HEK293 (cell line): ENCODE data around the gene LPCAT1.

ENCODE experiments used
- ZBTB8A ChIP-seq: fragments of 450-650 bp; formaldehyde crosslinking; IDR thresholded peaks from 2 replicates; pipeline ENCODE4 v1.5.1; 2016; ENCODE audit warnings: missing biosample characterization, missing genetic modification characterization
- ZNF530 ChIP-seq: fragments of 450-650 bp; formaldehyde crosslinking; IDR thresholded peaks from 2 replicates; pipeline ENCODE4 v1.5.1; 2016; ENCODE audit warnings: low read depth, missing biosample characterization, missing genetic modification characterization
- TF ChIP-seq, protein P1 (sequence below): fragments of 450-650 bp; formaldehyde crosslinking; IDR thresholded peaks from 2 replicates; pipeline ENCODE4 v1.5.1; 2016; ENCODE audit warnings: missing biosample characterization, missing genetic modification characterization
- TF ChIP-seq, protein P2 (sequence below): fragments of 450-650 bp; formaldehyde crosslinking; IDR thresholded peaks from 2 replicates; pipeline ENCODE4 v1.5.1; 2016; ENCODE audit warnings: missing biosample characterization, missing genetic modification characterization
- TF ChIP-seq, protein P3 (sequence below): fragments of 450-650 bp; formaldehyde crosslinking; IDR thresholded peaks from 2 replicates; pipeline ENCODE4 v1.5.1; 2016; ENCODE audit warnings: missing biosample characterization, missing genetic modification characterization, low read depth

DNA sequence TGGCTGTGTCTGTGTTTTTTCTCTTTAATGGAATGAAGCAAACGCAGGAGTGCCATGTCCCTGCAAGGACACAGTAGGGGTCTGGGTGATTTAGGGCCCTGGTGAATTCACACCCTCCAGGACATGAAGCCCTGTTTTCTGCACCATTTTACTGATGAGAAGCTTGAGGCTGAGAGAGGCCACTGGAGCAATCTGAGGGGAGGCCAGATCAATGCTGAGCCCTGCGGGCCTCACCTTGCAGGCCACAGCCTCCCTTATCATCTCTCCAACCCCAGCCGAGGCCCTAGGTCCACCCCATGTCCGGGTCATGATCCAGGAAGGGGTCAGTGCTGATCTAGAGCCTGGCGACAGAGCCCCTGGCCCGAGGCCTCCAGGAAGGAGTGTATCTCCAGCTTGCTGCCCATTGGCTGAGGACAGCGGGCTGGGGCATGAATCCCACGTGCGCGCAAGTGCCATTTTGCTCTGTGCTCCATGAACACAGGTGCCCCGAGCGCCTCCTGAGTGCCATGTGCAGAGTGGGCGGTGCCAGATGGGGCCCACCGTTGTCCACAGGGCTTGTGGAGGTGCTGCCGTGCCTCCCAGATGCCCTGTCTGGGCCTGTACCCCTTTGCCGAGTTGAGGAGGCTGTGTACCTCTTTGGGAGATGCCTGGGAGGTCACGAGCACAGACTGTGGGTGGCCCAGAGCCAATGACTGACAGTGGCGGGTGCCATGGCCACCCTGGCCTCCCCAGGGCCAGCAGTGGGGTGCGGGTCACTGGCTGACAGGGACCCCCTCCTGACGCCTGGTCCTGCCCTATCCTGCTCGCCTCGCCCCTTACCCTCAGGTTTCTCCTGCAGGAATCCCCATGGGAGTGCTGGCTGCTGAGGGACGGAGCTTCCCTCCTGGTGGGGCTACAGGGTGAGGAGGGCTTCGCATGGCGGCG lies 32.3 kb upstream of the LPCAT1 start:
- TF ChIP-seq ZNF530 (no peak), ZBTB8A (no peak)
- TF ChIP-seq, protein P1, sequence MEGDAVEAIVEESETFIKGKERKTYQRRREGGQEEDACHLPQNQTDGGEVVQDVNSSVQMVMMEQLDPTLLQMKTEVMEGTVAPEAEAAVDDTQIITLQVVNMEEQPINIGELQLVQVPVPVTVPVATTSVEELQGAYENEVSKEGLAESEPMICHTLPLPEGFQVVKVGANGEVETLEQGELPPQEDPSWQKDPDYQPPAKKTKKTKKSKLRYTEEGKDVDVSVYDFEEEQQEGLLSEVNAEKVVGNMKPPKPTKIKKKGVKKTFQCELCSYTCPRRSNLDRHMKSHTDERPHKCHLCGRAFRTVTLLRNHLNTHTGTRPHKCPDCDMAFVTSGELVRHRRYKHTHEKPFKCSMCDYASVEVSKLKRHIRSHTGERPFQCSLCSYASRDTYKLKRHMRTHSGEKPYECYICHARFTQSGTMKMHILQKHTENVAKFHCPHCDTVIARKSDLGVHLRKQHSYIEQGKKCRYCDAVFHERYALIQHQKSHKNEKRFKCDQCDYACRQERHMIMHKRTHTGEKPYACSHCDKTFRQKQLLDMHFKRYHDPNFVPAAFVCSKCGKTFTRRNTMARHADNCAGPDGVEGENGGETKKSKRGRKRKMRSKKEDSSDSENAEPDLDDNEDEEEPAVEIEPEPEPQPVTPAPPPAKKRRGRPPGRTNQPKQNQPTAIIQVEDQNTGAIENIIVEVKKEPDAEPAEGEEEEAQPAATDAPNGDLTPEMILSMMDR (tag by site-specific recombination) = no peak
- TF ChIP-seq, protein P2, sequence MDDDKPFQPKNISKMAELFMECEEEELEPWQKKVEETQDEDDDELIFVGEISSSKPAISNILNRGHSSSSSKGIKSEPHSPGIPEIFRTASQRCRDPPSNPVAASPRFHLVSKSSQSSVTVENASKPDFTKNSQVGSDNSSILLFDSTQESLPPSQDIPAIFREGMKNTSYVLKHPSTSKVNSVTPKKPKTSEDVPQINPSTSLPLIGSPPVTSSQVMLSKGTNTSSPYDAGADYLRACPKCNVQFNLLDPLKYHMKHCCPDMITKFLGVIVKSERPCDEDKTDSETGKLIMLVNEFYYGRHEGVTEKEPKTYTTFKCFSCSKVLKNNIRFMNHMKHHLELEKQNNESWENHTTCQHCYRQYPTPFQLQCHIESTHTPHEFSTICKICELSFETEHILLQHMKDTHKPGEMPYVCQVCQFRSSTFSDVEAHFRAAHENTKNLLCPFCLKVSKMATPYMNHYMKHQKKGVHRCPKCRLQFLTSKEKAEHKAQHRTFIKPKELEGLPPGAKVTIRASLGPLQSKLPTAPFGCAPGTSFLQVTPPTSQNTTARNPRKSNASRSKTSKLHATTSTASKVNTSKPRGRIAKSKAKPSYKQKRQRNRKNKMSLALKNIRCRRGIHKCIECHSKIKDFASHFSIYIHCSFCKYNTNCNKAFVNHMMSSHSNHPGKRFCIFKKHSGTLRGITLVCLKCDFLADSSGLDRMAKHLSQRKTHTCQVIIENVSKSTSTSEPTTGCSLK (tag by site-specific recombination) = no peak
- TF ChIP-seq, protein P3, sequence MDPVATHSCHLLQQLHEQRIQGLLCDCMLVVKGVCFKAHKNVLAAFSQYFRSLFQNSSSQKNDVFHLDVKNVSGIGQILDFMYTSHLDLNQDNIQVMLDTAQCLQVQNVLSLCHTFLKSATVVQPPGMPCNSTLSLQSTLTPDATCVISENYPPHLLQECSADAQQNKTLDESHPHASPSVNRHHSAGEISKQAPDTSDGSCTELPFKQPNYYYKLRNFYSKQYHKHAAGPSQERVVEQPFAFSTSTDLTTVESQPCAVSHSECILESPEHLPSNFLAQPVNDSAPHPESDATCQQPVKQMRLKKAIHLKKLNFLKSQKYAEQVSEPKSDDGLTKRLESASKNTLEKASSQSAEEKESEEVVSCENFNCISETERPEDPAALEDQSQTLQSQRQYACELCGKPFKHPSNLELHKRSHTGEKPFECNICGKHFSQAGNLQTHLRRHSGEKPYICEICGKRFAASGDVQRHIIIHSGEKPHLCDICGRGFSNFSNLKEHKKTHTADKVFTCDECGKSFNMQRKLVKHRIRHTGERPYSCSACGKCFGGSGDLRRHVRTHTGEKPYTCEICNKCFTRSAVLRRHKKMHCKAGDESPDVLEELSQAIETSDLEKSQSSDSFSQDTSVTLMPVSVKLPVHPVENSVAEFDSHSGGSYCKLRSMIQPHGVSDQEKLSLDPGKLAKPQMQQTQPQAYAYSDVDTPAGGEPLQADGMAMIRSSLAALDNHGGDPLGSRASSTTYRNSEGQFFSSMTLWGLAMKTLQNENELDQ = no peak
